ENCODE data around the gene WDR53.
"Not testable (repeated sequence)": the region's sequence is repeated elsewhere in the genome, so short reads cannot be mapped to it uniquely, and the experiment has no call there.

Gene WDR53

DNA sequence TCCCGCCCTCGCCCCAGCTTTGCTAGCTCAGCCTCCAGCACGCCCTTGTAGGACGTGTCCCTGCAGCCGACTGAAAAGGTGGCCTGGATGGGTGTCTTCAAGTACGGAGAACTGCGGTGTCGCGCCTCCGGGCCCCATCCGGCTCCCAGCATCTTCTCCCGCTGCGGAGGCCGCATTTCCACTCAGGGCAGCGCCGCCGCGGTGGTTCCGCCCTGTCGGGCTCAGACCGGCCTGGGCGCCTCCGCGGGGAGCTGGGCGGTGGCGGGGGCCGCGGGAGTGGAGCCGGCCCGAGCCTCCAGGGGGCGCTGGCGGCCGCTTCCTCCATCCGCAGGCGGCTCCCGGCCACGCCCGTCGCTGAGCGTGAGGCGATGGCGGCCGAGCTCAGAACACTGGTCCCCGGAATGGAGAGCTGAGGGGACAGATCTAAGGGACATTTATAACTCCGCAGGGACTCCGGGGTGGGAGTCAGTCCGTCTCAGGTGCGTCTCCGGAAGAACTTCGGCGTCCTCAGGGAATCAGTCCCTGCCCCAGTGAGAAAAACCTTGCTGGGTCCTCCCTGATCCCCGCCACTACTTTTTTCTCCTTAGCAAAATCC lies 39.6 kb downstream of the WDR53 start:
- peak overlapping the region; percentile 69 for H3K4me3 ChIP-seq (replicated peaks; ENCODE audit: low read depth, low read length)
- DNase-seq (ENCODE audit: extremely low read depth, insufficient read length): peak; percentile 93
- TF ChIP-seq, protein P1, sequence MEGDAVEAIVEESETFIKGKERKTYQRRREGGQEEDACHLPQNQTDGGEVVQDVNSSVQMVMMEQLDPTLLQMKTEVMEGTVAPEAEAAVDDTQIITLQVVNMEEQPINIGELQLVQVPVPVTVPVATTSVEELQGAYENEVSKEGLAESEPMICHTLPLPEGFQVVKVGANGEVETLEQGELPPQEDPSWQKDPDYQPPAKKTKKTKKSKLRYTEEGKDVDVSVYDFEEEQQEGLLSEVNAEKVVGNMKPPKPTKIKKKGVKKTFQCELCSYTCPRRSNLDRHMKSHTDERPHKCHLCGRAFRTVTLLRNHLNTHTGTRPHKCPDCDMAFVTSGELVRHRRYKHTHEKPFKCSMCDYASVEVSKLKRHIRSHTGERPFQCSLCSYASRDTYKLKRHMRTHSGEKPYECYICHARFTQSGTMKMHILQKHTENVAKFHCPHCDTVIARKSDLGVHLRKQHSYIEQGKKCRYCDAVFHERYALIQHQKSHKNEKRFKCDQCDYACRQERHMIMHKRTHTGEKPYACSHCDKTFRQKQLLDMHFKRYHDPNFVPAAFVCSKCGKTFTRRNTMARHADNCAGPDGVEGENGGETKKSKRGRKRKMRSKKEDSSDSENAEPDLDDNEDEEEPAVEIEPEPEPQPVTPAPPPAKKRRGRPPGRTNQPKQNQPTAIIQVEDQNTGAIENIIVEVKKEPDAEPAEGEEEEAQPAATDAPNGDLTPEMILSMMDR (IDR thresholded peaks at IDR 0.05; ENCODE audit: insufficient read depth, low read length, poor library complexity, severe bottlenecking): peak; percentile 52
- no peaks in the 10 kb centered on the region for H3K27me3 ChIP-seq (replicated peaks; ENCODE audit: control insufficient read depth, insufficient read depth, low read length)
- no peaks in the 10 kb centered on the region for H3K36me3 ChIP-seq (ENCODE audit: control insufficient read depth, insufficient read depth, low read length)

DNA sequence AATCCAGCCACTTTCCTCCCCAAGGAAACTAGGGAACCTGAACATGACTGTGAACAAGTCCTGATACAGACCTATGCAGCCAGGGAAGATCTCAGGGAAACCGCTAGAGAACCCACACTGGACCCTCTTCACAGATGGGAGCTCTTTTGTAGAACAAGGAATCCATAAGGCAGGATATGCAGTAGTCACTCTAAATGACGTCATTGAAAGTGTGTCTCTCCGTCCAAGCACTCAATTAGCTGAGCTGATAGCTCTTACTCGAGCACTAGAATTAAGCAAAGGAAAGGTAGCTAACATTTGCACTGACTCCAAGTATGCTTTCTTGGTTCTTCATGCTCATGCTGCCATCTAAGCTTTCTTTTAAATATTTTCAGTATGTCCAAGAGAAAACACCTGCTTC lies 43.2 kb downstream of the WDR53 start:
- Histone ChIP-seq H3K27me3 (replicated peaks; ENCODE audit: control insufficient read depth, insufficient read depth, low read length) (no peaks in the 10 kb centered on the region), H3K4me3 (replicated peaks; ENCODE audit: low read depth, low read length) (no peak overlapping the region), H3K36me3 (ENCODE audit: control insufficient read depth, insufficient read depth, low read length) (no peaks in the 10 kb centered on the region)
- DNase-seq (ENCODE audit: extremely low read depth, insufficient read length): no peak
- TF ChIP-seq, protein P1 (IDR thresholded peaks at IDR 0.05; ENCODE audit: insufficient read depth, low read length, poor library complexity, severe bottlenecking): no peak

DNA sequence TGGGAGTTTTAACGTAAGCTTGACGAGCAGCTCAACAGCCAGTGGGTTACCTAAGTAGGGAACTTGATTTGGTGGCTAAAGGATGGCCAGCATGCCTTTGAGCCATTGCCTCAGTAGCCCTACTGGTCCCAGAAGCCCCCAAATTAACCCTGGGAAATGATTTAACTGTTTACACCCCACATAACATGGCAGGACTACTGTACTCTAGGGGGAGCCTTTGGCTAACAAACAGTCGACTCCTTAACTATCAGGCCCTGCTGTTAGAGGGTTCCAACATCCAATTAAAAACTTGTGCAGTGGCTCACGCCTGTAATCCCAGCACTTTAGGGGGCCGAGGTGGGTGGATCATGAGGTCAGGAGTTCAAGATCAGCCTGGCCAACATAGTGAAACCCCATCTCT lies 43.8 kb downstream of the WDR53 start:
- H3K36me3 ChIP-seq (ENCODE audit: control insufficient read depth, insufficient read depth, low read length): no peaks in the 10 kb centered on the region
- H3K4me3 ChIP-seq (replicated peaks; ENCODE audit: low read depth, low read length): no peak overlapping the region
- H3K27me3 ChIP-seq (replicated peaks; ENCODE audit: control insufficient read depth, insufficient read depth, low read length): no peaks in the 10 kb centered on the region
- TF ChIP-seq, protein P1 (IDR thresholded peaks at IDR 0.05; ENCODE audit: insufficient read depth, low read length, poor library complexity, severe bottlenecking): peak; percentile 24
- DNase-seq (ENCODE audit: extremely low read depth, insufficient read length): no peak

DNA sequence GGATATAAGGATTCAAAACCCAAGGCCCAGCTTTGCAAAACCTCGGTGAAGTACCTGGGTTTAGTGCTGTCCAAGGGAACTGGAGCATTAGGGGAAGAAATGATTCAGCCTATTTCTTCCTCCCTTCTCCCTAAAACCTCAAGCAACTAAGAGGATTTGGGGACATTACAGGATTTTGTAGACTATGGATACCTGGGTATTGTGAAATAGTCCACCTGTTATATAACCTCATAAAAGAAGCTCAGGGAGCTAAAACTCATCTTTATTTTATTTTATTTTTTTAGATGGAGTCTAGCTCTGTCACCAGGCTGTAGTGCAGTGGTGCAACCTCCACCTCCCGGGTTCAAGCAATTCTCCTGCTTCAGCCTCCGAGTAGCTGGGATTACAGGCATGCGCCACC lies 44.5 kb downstream of the WDR53 start:
- DNase-seq (ENCODE audit: extremely low read depth, insufficient read length): no peak
- Histone ChIP-seq H3K36me3 (ENCODE audit: control insufficient read depth, insufficient read depth, low read length) (no peaks in the 10 kb centered on the region), H3K4me3 (replicated peaks; ENCODE audit: low read depth, low read length) (no peak overlapping the region), H3K27me3 (replicated peaks; ENCODE audit: control insufficient read depth, insufficient read depth, low read length) (no peaks in the 10 kb centered on the region)
- TF ChIP-seq, protein P1 (IDR thresholded peaks at IDR 0.05; ENCODE audit: insufficient read depth, low read length, poor library complexity, severe bottlenecking): no peak

DNA sequence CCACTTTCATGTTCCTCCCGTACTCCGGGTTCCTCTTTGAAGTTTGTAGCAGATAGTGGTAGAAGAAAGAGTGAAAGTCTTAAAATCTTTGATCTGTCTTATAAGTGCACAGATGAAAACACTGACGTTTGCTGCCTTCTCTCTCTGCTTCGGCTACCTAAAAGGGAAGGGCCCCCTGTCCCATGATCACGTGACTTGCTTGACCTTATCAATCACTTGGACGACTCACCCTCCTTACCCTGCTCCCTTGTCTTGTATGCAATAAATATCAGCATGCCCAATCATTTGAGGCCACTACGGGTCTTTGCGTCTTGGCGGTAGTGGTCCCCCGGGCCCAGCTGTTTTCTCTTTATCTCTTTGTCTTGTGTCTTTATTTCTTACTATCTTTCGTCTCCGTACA lies 47.1 kb downstream of the WDR53 start:
- not testable (repeated sequence) for DNase-seq (ENCODE audit: extremely low read depth, insufficient read length); H3K36me3 ChIP-seq (ENCODE audit: control insufficient read depth, insufficient read depth, low read length); H3K27me3 ChIP-seq (replicated peaks; ENCODE audit: control insufficient read depth, insufficient read depth, low read length); H3K4me3 ChIP-seq (replicated peaks; ENCODE audit: low read depth, low read length)

DNA sequence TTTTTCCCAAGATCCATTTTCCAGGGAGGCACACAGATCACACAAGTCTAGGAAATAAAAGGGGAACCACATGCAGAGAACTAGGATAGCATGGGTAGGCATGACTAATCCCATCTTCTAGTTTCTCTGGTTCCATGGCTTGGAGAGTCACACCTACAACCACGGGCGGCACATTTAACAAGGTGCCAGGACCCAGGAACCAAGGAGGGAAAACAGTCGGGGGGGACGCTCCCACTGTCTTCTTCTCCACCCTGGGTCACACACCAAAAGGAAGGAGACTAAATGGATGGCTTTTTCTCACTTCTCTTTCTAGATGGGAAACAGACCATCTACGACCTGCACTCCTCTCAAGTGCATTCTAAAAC lies 48.7 kb downstream of the WDR53 start:
- no peak overlapping the region for H3K4me3 ChIP-seq (replicated peaks; ENCODE audit: low read depth, low read length)
- no peak for DNase-seq (ENCODE audit: extremely low read depth, insufficient read length)
- TF ChIP-seq, protein P1 (IDR thresholded peaks at IDR 0.05; ENCODE audit: insufficient read depth, low read length, poor library complexity, severe bottlenecking): no peak
- no peaks in the 10 kb centered on the region for H3K27me3 ChIP-seq (replicated peaks; ENCODE audit: control insufficient read depth, insufficient read depth, low read length)
- H3K36me3 ChIP-seq (ENCODE audit: control insufficient read depth, insufficient read depth, low read length): no peaks in the 10 kb centered on the region

Measured in GM06990 (cell line).